Measurements from ENCODE around the gene PPM1E.

- TF ChIP-seq CTCF (IDR thresholded peaks at IDR 0.05) (no peak), EP300 (IDR thresholded peaks at IDR 0.05; ENCODE audit: low read depth) (no peak), POLR2A (IDR thresholded peaks at IDR 0.05) (no peak), POLR2AphosphoS5 (IDR thresholded peaks at IDR 0.05) (no peak)
Observed at GRCh38 chr17:58734811-58735210, 20.8 kb upstream of the PPM1E start.

Measured in transverse colon (tissue), 4 donors.